HL-60 (cell line): Measurements from ENCODE around the gene PRKAR1B.

Source experiments
- DNase-seq, 2 experiments: peaks; one replicate each; pipeline ENCODE4 v3.0.0-alpha.2; 2010 to 2020; ENCODE audit warnings: low read depth in 1 of 2, low spot score in 1 of 2
- H3K27ac ChIP-seq: fragments of 250-450 bp; sonication (Bioruptor Pico); replicated peaks from 2 replicates; pipeline ENCODE4 v1.5.1; 2020; ENCODE audit warnings: mild to moderate bottlenecking, moderate library complexity
- H3K27me3 ChIP-seq: fragments of 250-450 bp; sonication (Bioruptor Pico); 2 replicates; pipeline ENCODE4 v1.5.1; 2021; ENCODE audit warnings: mild to moderate bottlenecking, moderate library complexity; ENCODE audit not compliant: insufficient read depth, poor library complexity, severe bottlenecking
- H3K4me3 ChIP-seq: replicated peaks from 2 replicates; pipeline ENCODE4 v1.5.1; 2011; ENCODE audit warnings: mild to moderate bottlenecking, control low read depth, low read length; ENCODE audit not compliant: insufficient read depth
- GABPA ChIP-seq: IDR thresholded peaks from 2 replicates; pipeline ENCODE4 v1.6.1; 2012; ENCODE audit warnings: low read depth
- POLR2AphosphoS5 ChIP-seq: IDR thresholded peaks from 2 replicates; pipeline ENCODE4 v1.6.1; 2012; ENCODE audit warnings: low read depth
- REST ChIP-seq: IDR thresholded peaks from 2 replicates; pipeline ENCODE4 v1.6.1; 2012; ENCODE audit warnings: low read depth; ENCODE audit not compliant: insufficient replicate concordance
- SPI1 ChIP-seq: IDR thresholded peaks from 2 replicates; pipeline ENCODE4 v1.6.1; 2012; ENCODE audit warnings: low read depth, mild to moderate bottlenecking, borderline replicate concordance
- TF ChIP-seq, protein P1 (sequence below): IDR thresholded peaks from one replicate; pipeline ENCODE4 v1.5.1; 2011; ENCODE audit warnings: low read length, control low read depth, inconsistent platforms; ENCODE audit not compliant: insufficient read depth

Gene PRKAR1B

DNA sequence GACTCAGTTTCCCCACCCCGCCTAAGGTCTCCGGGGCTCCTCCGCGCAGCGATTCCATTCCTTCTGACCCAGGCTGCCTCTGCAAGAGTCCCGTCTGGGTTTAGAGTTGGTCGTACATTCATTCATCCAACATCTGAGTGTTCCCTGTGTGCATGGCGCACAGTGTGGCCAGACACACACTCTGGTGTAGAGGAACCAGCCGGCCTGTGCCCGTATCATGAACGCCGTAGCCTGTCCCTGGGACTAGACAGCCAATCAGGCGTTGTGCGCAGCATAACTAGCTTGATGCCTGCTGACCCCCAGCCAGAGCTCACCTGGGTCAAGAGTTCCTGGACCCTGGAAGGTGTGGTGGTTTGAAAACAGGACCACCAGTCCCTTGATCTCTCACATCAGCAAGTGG is 186.5 kb downstream of the PRKAR1B start:
- H3K27me3 ChIP-seq, result no peaks in the 10 kb centered on the region
- no peak for DNase-seq
- H3K4me3 ChIP-seq, result no peak overlapping the region
- no peak overlapping the region for H3K27ac ChIP-seq
- TF ChIP-seq SPI1 (no peak), REST (no peak), GABPA (no peak), POLR2AphosphoS5 (no peak)
- TF ChIP-seq, protein P1, sequence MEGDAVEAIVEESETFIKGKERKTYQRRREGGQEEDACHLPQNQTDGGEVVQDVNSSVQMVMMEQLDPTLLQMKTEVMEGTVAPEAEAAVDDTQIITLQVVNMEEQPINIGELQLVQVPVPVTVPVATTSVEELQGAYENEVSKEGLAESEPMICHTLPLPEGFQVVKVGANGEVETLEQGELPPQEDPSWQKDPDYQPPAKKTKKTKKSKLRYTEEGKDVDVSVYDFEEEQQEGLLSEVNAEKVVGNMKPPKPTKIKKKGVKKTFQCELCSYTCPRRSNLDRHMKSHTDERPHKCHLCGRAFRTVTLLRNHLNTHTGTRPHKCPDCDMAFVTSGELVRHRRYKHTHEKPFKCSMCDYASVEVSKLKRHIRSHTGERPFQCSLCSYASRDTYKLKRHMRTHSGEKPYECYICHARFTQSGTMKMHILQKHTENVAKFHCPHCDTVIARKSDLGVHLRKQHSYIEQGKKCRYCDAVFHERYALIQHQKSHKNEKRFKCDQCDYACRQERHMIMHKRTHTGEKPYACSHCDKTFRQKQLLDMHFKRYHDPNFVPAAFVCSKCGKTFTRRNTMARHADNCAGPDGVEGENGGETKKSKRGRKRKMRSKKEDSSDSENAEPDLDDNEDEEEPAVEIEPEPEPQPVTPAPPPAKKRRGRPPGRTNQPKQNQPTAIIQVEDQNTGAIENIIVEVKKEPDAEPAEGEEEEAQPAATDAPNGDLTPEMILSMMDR, result no peak

DNA sequence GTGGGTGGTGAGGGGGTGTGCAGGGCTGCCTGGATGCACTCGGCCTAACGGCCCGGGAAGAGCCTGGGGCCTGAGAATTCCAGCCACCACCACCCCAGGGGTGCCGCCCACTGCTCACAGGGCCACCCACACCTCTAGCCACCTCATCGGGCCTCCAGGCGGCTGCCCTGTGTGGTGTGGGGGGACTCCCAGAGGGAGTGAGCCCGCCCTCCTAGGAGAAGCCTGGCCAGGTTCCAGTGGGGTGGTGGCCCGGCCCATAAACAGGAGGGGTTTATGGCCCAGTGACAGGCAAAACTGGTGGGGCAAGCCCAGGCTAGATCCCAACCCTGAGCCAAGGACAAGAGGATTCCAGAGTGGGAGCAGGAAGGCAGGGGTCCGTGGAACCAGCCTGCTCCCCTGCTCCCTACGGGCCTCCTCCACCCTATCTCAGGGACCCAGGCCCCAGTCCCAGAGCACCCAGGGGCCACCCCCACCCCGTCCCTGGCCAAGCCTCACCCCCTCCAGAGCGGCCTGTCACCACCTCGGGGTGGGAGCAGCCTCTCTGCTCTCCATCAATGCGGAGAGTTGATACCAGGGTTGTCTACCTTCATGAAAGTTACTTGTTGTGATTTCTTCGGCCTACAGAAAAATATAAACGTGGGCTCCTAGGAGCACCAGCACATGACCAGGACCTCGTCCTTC is 187.2 kb downstream of the PRKAR1B start:
- H3K27ac ChIP-seq, result no peak overlapping the region
- no peak for DNase-seq
- H3K4me3 ChIP-seq, result no peak overlapping the region
- TF ChIP-seq REST (no peak), GABPA (no peak), SPI1 (no peak), POLR2AphosphoS5 (no peak)
- TF ChIP-seq, protein P1, result no peak
- no peaks in the 10 kb centered on the region for H3K27me3 ChIP-seq

- TF ChIP-seq SPI1, result no peak
- TF ChIP-seq REST, result no peak
- no peak for TF ChIP-seq POLR2AphosphoS5
- TF ChIP-seq GABPA, result no peak
- TF ChIP-seq, protein P1, result no peak
- Histone ChIP-seq H3K4me3 (no peak overlapping the region), H3K27me3 (no peaks in the 10 kb centered on the region), H3K27ac (no peak overlapping the region)
- DNase-seq, result no peak
Observed at GRCh38 chr7:538764-539685, 188.1 kb downstream of the PRKAR1B start.
